H1 (cell line): ENCODE data around the gene MED12L. TPM values are rescaled to one million over a fixed set of nuclear protein-coding genes. Genes with fewer than 3 reads are reported as not detected.

Source experiments
- CTCF ChIA-PET: fragments of 300-600 bp; sonication (Branson Sonifier 250); formaldehyde crosslinking; loops from one replicate; lab custom pipeline; 2021; ENCODE audit not compliant: partially characterized antibody; lab: Charles Lee
- POLR2A ChIA-PET: fragments of 300-600 bp; sonication (Branson Sonifier 250); formaldehyde crosslinking; loops from one replicate; lab custom pipeline; 2021; ENCODE audit warnings: inconsistent platforms; ENCODE audit not compliant: partially characterized antibody; lab: Charles Lee
- DNase-seq, 2 experiments: peaks; one replicate each; pipeline versions ENCODE4 v3.0.0 to v3.0.0-alpha.2; 2010 to 2022; ENCODE audit warnings: low spot score in 2 of 2, low read depth in 1 of 2, mixed read lengths in 1 of 2
- FAIRE-seq: peaks from 2 replicates; lab custom pipeline; 2011; peaks lifted over from hg19 to GRCh38; lab: Jason Lieb, UNC
- H2AFZ ChIP-seq: 2 replicates; pipeline ENCODE4 v1.8.1; 2012; ENCODE audit warnings: low read length, inconsistent platforms
- H2AK5ac ChIP-seq: 2 replicates; pipeline ENCODE4 v1.6.1; 2013; ENCODE audit warnings: low read depth, low read length
- H2BK120ac ChIP-seq: replicated peaks from 2 replicates; pipeline ENCODE3; 2013; ENCODE audit warnings: low read depth, low read length, inconsistent platforms
- H2BK12ac ChIP-seq: 2 replicates; pipeline ENCODE4 v1.6.1; 2013; ENCODE audit warnings: low read depth, low read length
- H2BK15ac ChIP-seq: 2 replicates; pipeline ENCODE4 v1.6.1; 2013; ENCODE audit warnings: low read length
- H2BK20ac ChIP-seq: 2 replicates; pipeline ENCODE4 v1.6.1; 2013; ENCODE audit warnings: low read length
- H2BK5ac ChIP-seq: 2 replicates; pipeline ENCODE4 v1.6.1; 2013; ENCODE audit warnings: low read depth, low read length
- H3K14ac ChIP-seq: 2 replicates; pipeline ENCODE4 v1.6.1; 2013; ENCODE audit warnings: inconsistent platforms; ENCODE audit not compliant: insufficient read length
- H3K18ac ChIP-seq: 2 replicates; pipeline ENCODE4 v1.6.1; 2013; ENCODE audit warnings: low read length; ENCODE audit errors: extremely low read depth
- H3K23ac ChIP-seq: 2 replicates; pipeline ENCODE4 v1.6.1; 2013; ENCODE audit warnings: inconsistent platforms; ENCODE audit not compliant: insufficient read length
- H3K23me2 ChIP-seq: 2 replicates; pipeline ENCODE4 v1.6.1; 2013; ENCODE audit warnings: low read depth, low read length
- H3K27ac ChIP-seq: 2 replicates; pipeline ENCODE4 v1.6.1; 2011; ENCODE audit warnings: low read depth, low read length, inconsistent platforms
- H3K27me3 ChIP-seq, 4 experiments: replicated peaks in 1 of 4; 1 replicate in 1 of 4; 2 replicates in 3 of 4; pipeline versions ENCODE4 v1.6.1 to v1.8.1; 2011 to 2013; ENCODE audit warnings: low read length in 3 of 4, mild to moderate bottlenecking in 3 of 4, inconsistent platforms in 2 of 4, mixed read lengths in 2 of 4, moderate library complexity in 1 of 4; ENCODE audit not compliant: control insufficient read depth in 3 of 4, insufficient read depth in 3 of 4; ENCODE audit errors: extremely low read depth in 1 of 4
- H3K36me3 ChIP-seq, 4 experiments: 2 replicates each; pipeline versions ENCODE4 v1.6.1 to v1.8.1; 2011 to 2013; ENCODE audit warnings: mild to moderate bottlenecking in 4 of 4, low read length in 3 of 4, moderate library complexity in 2 of 4, control low read depth in 1 of 4, inconsistent platforms in 1 of 4; ENCODE audit not compliant: insufficient read depth in 4 of 4, control insufficient read depth in 2 of 4
- H3K4ac ChIP-seq: replicated peaks from 2 replicates; pipeline ENCODE3; 2013; ENCODE audit warnings: low read length, low read depth, mixed read lengths, inconsistent platforms; ENCODE audit not compliant: insufficient read length
- H3K4me1 ChIP-seq, 4 experiments: replicated peaks in 1 of 4; 1 replicate in 1 of 4; 2 replicates in 3 of 4; pipeline versions ENCODE4 v1.6.1 to v1.8.1; 2011 to 2013; ENCODE audit warnings: low read length in 3 of 4, inconsistent platforms in 2 of 4, mixed read lengths in 1 of 4; ENCODE audit not compliant: insufficient read depth in 4 of 4, control insufficient read depth in 3 of 4
- H3K4me2 ChIP-seq, 2 experiments: 2 replicates each; pipeline versions ENCODE4 v1.6.1 to v1.8.1; 2011 to 2013; ENCODE audit warnings: low read depth in 2 of 2, low read length in 2 of 2, control low read depth in 1 of 2, inconsistent platforms in 1 of 2, mild to moderate bottlenecking in 1 of 2; ENCODE audit not compliant: insufficient read depth in 1 of 2
- H3K4me3 ChIP-seq, 4 experiments: fragments of 200-600, 300-600 bp in 1 of 4; sonication (generic), shearing (Covaris generic), sonication (Bioruptor Twin) in 1 of 4; 2 replicates each; pipeline versions ENCODE4 v1.5.1 to v1.8.1; 2011 to 2016; ENCODE audit warnings: low read length in 4 of 4, low read depth in 3 of 4, control low read depth in 2 of 4, inconsistent platforms in 2 of 4, mild to moderate bottlenecking in 2 of 4, mixed read lengths in 1 of 4, moderate library complexity in 1 of 4; ENCODE audit not compliant: insufficient read depth in 2 of 4; ENCODE audit errors: extremely low read depth in 1 of 4
- H3K56ac ChIP-seq: replicated peaks from 2 replicates; pipeline ENCODE3; 2013; ENCODE audit warnings: low read depth, mild to moderate bottlenecking, mixed read lengths, low read length, inconsistent platforms; ENCODE audit not compliant: insufficient read length
- H3K79me1 ChIP-seq: 2 replicates; pipeline ENCODE4 v1.6.1; 2013; ENCODE audit warnings: low read depth, low read length, control low read depth
- H3K79me2 ChIP-seq, 2 experiments: 2 replicates each; pipeline versions ENCODE4 v1.6.1 to v1.8.1; 2012 to 2013; ENCODE audit warnings: low read length in 2 of 2, mild to moderate bottlenecking in 2 of 2, inconsistent platforms in 1 of 2; ENCODE audit not compliant: insufficient read depth in 2 of 2, control insufficient read depth in 1 of 2
- H3K9ac ChIP-seq, 4 experiments: replicated peaks in 1 of 4; 1 replicate in 1 of 4; 2 replicates in 3 of 4; pipeline versions ENCODE4 v1.6.1 to v1.8.1; 2011 to 2013; ENCODE audit warnings: low read depth in 3 of 4, low read length in 3 of 4, control low read depth in 2 of 4, mild to moderate bottlenecking in 2 of 4, moderate library complexity in 2 of 4, inconsistent platforms in 1 of 4; ENCODE audit errors: extremely low read depth in 1 of 4
- H3K9me3 ChIP-seq, 2 experiments: 2 replicates each; pipeline versions ENCODE4 v1.6.1 to v1.8.1; 2012 to 2013; ENCODE audit warnings: mild to moderate bottlenecking in 2 of 2, moderate library complexity in 2 of 2, control low read depth in 1 of 2, inconsistent platforms in 1 of 2, low read depth in 1 of 2, low read length in 1 of 2, mixed read lengths in 1 of 2; ENCODE audit not compliant: insufficient read depth in 2 of 2
- H4K20me1 ChIP-seq, 2 experiments: replicated peaks in 1 of 2; 2 replicates each; pipeline versions ENCODE3 to v1.8.1; 2011 to 2013; ENCODE audit warnings: inconsistent platforms in 2 of 2, low read length in 2 of 2, mild to moderate bottlenecking in 1 of 2; ENCODE audit not compliant: insufficient read depth in 2 of 2, control insufficient read depth in 1 of 2
- H4K5ac ChIP-seq: 2 replicates; pipeline ENCODE4 v1.6.1; 2013; ENCODE audit warnings: low read length, low read depth, mixed read lengths, inconsistent platforms; ENCODE audit not compliant: insufficient read length
- H4K8ac ChIP-seq: 2 replicates; pipeline ENCODE4 v1.8.0; 2013; ENCODE audit warnings: mild to moderate bottlenecking, moderate library complexity, low read length, inconsistent platforms; ENCODE audit not compliant: insufficient read depth; ENCODE audit errors: extremely low read depth
- H4K91ac ChIP-seq: replicated peaks from 2 replicates; pipeline ENCODE3; 2013; ENCODE audit warnings: low read length, mixed read lengths, inconsistent platforms; ENCODE audit not compliant: insufficient read length
- ASH2L ChIP-seq: fragments of 200-600, 300-600 bp; sonication (generic); IDR thresholded peaks from one replicate; pipeline ENCODE4 v1.7.1; 2017; ENCODE audit warnings: low read length
- BACH1 ChIP-seq: IDR thresholded peaks from 2 replicates; pipeline ENCODE4 v1.6.1; 2012; ENCODE audit warnings: low read length, improper control_type of control experiment
- EZH2 ChIP-seq: fragments of 200-600 bp; sonication (generic); IDR thresholded peaks from 2 replicates; pipeline ENCODE4 v1.7.1; 2012; ENCODE audit warnings: low read depth, mild to moderate bottlenecking, moderate library complexity, low read length, inconsistent platforms; ENCODE audit not compliant: severe bottlenecking
- HDAC2 ChIP-seq, 2 experiments: fragments of 300-600 bp in 1 of 2; sonication (generic) in 1 of 2; IDR thresholded peaks; 2 replicates each; pipeline ENCODE4 v1.6.1; 2011 to 2012; ENCODE audit warnings: low read depth in 2 of 2, low read length in 2 of 2, mild to moderate bottlenecking in 2 of 2, moderate library complexity in 2 of 2, borderline replicate concordance in 1 of 2, inconsistent platforms in 1 of 2
- KDM1A ChIP-seq: fragments of 200-600, 300-600 bp; sonication (generic); IDR thresholded peaks from 2 replicates; pipeline ENCODE4 v1.7.1; 2016; ENCODE audit warnings: mild to moderate bottlenecking, low read length, borderline replicate concordance
- NANOG ChIP-seq: IDR thresholded peaks from 2 replicates; pipeline ENCODE4 v1.6.1; 2011; ENCODE audit warnings: low read length, low read depth, mild to moderate bottlenecking, inconsistent platforms; ENCODE audit not compliant: insufficient read depth, poor library complexity, severe bottlenecking
- POLR2A ChIP-seq, 2 experiments: IDR thresholded peaks; 1 replicate in 1 of 2; 2 replicates in 1 of 2; pipeline ENCODE4 v1.6.1; 2011; ENCODE audit warnings: low read depth in 2 of 2, low read length in 2 of 2, mild to moderate bottlenecking in 2 of 2; ENCODE audit errors: control extremely low read depth in 1 of 2
- POLR2AphosphoS5 ChIP-seq: IDR thresholded peaks from 2 replicates; pipeline ENCODE4 v1.6.1; 2011; ENCODE audit warnings: low read depth, low read length
- POU5F1 ChIP-seq: IDR thresholded peaks from 2 replicates; pipeline ENCODE4 v1.6.1; 2011; ENCODE audit warnings: low read depth, mild to moderate bottlenecking, low read length, moderate library complexity
- RAD21 ChIP-seq, 2 experiments: IDR thresholded peaks in 1 of 2; conservative IDR thresholded peaks in 1 of 2; 2 replicates each; pipeline ENCODE4 v1.6.1; 2011; ENCODE audit warnings: low read depth in 2 of 2, low read length in 2 of 2, improper control_type of control experiment in 1 of 2, inconsistent platforms in 1 of 2, mild to moderate bottlenecking in 1 of 2, moderate library complexity in 1 of 2
- TAF1 ChIP-seq: IDR thresholded peaks from 2 replicates; pipeline ENCODE4 v1.6.1; 2011; ENCODE audit warnings: mild to moderate bottlenecking, low read depth, low read length
- TAF7 ChIP-seq: optimal IDR thresholded peaks from 2 replicates; pipeline ENCODE3; 2011; ENCODE audit warnings: low read depth, mild to moderate bottlenecking, inconsistent platforms, low read length, moderate library complexity, borderline replicate concordance
- TEAD4 ChIP-seq: IDR thresholded peaks from 2 replicates; pipeline ENCODE4 v1.6.1; 2012; ENCODE audit warnings: low read depth, low read length, inconsistent platforms, mixed read lengths
- WGBS, 2 experiments: shearing (Covaris generic) in 1 of 2; methylation state at CpG; one replicate each; pipeline versions ENCODE4 v1.1.6 to v1.1.7; 2013 to 2015; ENCODE audit warnings: low lambda C conversion rate in 2 of 2, mixed read lengths in 2 of 2, inconsistent platforms in 1 of 2, low coverage in 1 of 2, missing lambda C conversion rate in 1 of 2; ENCODE audit not compliant: insufficient replicate concordance in 2 of 2, insufficient coverage in 1 of 2, insufficient read length in 1 of 2; ENCODE audit errors: extremely low coverage in 1 of 2, missing lambda C conversion rate in 1 of 2; 5-methylcytosine and 5-hydroxymethylcytosine counted together
- polyA plus RNA-seq, 7 experiments: library from polyadenylated mRNA; depleted of rRNA in 3 of 7; stranded (reverse) in 5 of 7; unstranded in 2 of 7; fragments of >200 nt in 5 of 7; fragments of 200-250 nt in 2 of 7; gene quantifications; 1 replicate in 5 of 7; 2 replicates in 1 of 7; 4 replicates in 1 of 7; pipeline versions ENCODE4 v1.2.1 to v1.2.3, GENCODE V29; 2011 to 2013; ENCODE audit warnings: missing spikeins in 2 of 7, mixed read lengths in 2 of 7
- total RNA-seq: library from RNA; stranded (reverse); fragmentation: NEBNext Ultra II Directional; extraction: Animal tissue kit (Norgen Biotek cat#: 25700); gene quantifications from 2 replicates; pipeline ENCODE4 v1.2.1, GENCODE V29; 2021
- TF ChIP-seq, protein P1 (sequence below): IDR thresholded peaks from 2 replicates; pipeline ENCODE4 v1.6.1; 2011; ENCODE audit warnings: low read depth, mild to moderate bottlenecking, low read length; ENCODE audit not compliant: insufficient read depth

The MED12L gene
- total and polyA plus RNA-seq, 2 of the 8 experiments (the other 6 are each of a cell fraction or from before 2014, with no cell fraction given), result 3.6 to 26.2 TPM

DNA sequence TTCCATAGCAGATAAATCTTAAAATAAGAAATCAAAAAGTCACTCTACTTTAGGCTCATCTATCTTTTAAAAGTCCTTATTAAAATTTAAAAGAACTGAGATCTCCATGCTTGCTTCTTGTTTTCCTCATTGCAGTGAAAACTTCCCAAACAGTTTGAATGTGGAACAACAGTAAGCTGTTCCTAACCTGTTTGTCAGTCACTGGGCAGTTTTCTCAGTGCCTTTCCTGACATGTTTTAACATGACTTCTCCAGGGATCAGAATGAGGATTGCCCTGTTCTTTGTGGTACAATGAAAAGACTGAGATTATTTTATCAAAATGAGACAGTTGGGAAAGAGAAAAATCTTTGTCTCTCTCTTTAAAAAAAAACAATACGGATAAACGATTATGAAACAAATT is 230.4 kb downstream of the MED12L start:
- POLR2A ChIA-PET, result no interaction called here
- TF ChIP-seq NANOG (no peak), EZH2 (no peak), BACH1 (no peak), RAD21 (IDR thresholded peaks at IDR 0.05 in 1 of 2, conservative IDR thresholded peaks at IDR 0.05 in 1 of 2; ENCODE audit: low read depth in 2 of 2, low read length in 2 of 2) (no peak), TEAD4 (no peak), HDAC2 (IDR thresholded peaks at IDR 0.05; ENCODE audit: borderline replicate concordance in 1 of 2, low read depth in 2 of 2, low read length in 2 of 2) (no peak), POLR2AphosphoS5 (no peak), POU5F1 (no peak), TAF7 (no peak), KDM1A (no peak), POLR2A (IDR thresholded peaks at IDR 0.05; ENCODE audit: control extremely low read depth in 1 of 2, low read depth in 2 of 2, low read length in 2 of 2) (no peak), ASH2L (no peak), TAF1 (no peak)
- TF ChIP-seq, protein P1, sequence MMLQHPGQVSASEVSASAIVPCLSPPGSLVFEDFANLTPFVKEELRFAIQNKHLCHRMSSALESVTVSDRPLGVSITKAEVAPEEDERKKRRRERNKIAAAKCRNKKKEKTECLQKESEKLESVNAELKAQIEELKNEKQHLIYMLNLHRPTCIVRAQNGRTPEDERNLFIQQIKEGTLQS, result no peak

More for the DNA sequence above, 230.4 kb downstream of the MED12L start:
- no peak overlapping the region for H2AK5ac ChIP-seq
- H4K20me1 ChIP-seq, result no peaks in the 10 kb centered on the region
- no peaks in the 10 kb centered on the region for H3K79me2 ChIP-seq
- H3K4ac ChIP-seq, result no peak overlapping the region
- no peak for DNase-seq
- H3K4me1 ChIP-seq, result peaks cover 3 to 12% (median 6%) of the 10 kb centered on the region in 4 experiments; a peak in 4 of 7 replicates
- H3K27me3 ChIP-seq, result no peaks in the 10 kb centered on the region
- no peak overlapping the region for H2BK12ac ChIP-seq
- FAIRE-seq, result no peak
- H3K23ac ChIP-seq, result no peak overlapping the region
- H3K79me1 ChIP-seq, result no peaks in the 10 kb centered on the region
- no peak overlapping the region for H3K4me2 ChIP-seq
- no peak overlapping the region for H2BK120ac ChIP-seq
- H3K18ac ChIP-seq, result no peak overlapping the region
- no peaks in the 10 kb centered on the region for H3K36me3 ChIP-seq
- H3K23me2 ChIP-seq, result no peaks in the 10 kb centered on the region
- no peak overlapping the region for H3K4me3 ChIP-seq
- H4K5ac ChIP-seq, result no peak overlapping the region
- H2BK5ac ChIP-seq, result no peak overlapping the region
- H3K56ac ChIP-seq, result no peak overlapping the region
- no peak overlapping the region for H4K8ac ChIP-seq
- 70% methylated on average over 2 of the region's 2 CpGs; no CpG with 5 or more reads in 1 of the 2 experiments for WGBS, 2 experiments
- H3K14ac ChIP-seq, result no peak overlapping the region
- no peaks in the 10 kb centered on the region for H3K9me3 ChIP-seq
- no peak overlapping the region for H3K9ac ChIP-seq
- H2BK15ac ChIP-seq, result no peak overlapping the region
- H4K91ac ChIP-seq, result no peak overlapping the region
- no peak overlapping the region for H2BK20ac ChIP-seq
- no peak overlapping the region for H2AFZ ChIP-seq
- no peak overlapping the region for H3K27ac ChIP-seq
- CTCF ChIA-PET, result interaction anchor here (0.8 to 1.3 kb wide), 7 partner anchors 9 to 29 kb away, joined by 3 to 6 read pairs (median 3); no protein-coding TSS in a partner anchor
